DLD1 (cell line): ENCODE measurements around the gene NTNG2.

ENCODE experiments used
- in situ Hi-C: cut with HindIII; loops from 2 replicates; pipeline ENCODE4 v1.10.0; 2017; ENCODE audit warnings: low sequenced_read_pairs

The NTNG2 gene

DNA sequence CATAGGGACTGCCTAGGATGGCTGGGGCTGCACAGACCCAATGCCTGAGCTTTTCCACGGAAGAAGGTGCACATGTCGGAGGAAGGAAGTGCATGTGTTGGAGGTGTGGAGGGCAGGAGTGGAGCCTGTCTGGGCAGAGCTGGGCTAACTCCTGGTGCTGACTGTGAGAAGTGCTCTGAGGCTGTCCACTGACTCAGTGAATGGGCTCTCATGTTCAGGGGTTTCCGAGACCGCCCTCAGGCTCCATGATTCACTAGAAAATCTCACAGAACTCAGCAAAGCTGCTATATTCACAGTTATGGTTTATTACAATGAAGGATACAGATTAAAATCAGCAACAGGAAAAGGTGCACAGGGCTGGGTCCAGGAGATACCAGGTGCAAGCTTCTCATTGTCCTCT lies 37.2 kb downstream of the NTNG2 start:
- in situ Hi-C loops = no loop called here

DNA sequence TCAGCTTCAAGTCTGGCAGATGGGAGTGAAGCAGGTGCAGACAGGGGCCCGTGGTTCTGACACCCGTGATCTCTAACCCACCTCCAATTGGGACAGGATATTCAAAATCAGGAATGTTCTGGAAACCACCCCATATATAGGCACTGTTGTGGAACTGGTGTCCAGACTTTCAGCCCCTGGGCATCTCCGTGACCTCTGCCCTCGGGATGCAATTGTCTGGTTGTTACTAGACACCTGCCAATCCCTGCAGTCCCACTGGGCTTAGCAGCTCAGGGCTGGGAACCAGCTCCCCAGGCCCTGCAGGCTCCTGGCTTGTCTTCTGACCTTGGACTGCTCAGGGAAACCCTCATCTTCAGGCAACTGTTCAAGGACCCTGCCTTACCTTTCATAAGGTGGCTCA lies 38.8 kb downstream of the NTNG2 start:
- in situ Hi-C loops = no loop called here

DNA sequence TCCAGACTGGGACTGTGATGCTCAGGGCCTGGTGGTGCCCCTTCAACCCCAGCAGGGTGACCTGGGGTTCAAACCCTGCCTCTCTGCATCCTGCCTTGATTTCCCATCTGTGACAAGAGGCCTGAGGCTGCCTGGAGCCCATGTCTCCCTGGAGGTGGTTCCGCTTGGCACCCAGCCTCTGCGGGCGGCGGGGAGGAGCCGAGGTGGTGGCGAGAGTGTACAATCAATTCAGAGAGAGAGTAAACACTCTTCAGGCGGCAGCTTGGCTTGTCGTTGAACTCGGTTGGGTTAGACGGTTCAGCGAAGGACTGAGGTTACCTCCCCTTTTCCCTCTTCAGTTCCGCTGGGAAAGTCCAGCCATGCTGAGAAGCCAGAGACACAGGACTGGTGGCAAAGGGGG lies 39.3 kb downstream of the NTNG2 start:
- in situ Hi-C loops = no loop called here

DNA sequence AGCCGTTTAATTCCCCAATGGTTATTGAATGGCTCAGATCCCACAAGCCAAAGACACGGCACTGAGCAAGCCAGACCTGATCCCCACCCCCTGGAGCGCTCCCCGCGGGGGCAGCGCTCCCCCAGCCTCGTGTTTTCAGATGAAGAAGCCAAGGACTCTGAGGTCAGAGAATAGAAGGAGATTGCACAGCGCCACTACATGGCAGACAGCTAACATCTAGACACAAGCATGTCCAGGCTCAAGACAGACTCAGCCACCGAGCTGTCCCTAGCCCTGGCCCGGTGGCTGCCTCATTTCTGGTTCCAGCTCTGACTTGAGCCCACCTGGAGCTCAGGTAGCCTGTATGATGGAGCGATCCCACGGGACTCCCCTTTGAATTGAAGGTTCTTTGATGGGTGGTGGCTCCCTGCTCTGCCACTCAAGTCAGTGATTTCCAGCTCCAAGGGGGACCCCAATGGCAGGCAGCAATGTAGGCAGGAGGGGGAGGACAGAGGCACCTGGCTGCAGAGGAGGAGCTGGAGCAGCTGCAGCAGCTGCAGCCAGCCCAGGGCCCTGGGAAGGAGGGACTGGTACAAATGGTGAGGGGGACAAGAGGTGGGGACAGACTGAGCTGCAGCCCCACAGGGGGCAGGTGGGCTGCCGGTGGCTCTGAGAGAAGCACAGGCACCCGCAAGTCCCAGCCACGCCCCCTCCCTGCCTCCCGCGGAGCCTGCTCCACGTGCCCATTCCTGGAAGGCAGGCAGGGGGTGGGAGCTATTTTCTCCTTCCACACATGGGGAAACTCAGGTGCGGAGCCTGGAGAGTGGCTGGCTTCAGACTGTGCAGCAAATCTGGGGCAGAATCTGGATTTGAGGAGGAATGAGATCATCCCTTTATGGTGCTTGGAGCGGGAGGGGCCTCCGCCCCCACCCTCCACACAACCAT lies 40.2 kb downstream of the NTNG2 start:
- in situ Hi-C loops = no loop called here

DNA sequence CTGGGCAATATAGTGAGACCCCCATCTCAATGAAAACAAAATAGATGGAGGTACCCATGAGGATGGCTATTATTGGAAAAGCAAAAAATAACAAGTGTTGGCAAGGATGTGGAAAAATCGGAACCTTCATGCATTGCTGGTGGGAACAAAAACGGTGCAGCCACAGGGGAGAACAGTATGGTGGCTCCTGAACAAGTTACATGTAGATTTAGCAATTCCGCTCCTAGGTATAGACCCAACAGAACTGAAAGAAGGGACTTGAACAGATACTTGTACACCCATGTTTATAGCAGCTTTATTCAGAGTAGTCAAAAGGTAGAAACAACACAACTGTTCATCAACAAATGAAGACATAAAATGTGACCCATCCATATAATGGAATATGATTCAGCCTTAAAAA lies 43.0 kb downstream of the NTNG2 start:
- in situ Hi-C loops = no loop called here

DNA sequence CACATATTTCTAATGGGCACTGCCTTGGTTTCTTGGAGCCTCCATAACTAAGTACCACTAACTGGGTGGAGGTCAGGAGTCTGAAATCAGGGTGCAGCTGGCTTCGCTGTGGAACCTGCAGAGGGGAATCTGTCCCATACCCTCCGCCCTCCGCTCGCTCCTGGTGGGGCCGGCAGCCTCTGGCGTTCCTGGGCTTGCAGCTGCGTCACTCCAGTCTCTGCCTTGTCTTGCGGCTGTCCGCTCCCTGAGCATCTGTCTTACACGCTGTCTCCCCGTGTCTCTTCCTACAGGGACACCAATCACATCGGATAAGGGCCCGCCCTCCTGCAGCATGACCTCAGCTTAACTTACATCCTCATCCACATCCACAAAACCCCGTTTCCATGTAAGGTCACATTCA lies 45.4 kb downstream of the NTNG2 start:
- in situ Hi-C loops = no loop called here

DNA sequence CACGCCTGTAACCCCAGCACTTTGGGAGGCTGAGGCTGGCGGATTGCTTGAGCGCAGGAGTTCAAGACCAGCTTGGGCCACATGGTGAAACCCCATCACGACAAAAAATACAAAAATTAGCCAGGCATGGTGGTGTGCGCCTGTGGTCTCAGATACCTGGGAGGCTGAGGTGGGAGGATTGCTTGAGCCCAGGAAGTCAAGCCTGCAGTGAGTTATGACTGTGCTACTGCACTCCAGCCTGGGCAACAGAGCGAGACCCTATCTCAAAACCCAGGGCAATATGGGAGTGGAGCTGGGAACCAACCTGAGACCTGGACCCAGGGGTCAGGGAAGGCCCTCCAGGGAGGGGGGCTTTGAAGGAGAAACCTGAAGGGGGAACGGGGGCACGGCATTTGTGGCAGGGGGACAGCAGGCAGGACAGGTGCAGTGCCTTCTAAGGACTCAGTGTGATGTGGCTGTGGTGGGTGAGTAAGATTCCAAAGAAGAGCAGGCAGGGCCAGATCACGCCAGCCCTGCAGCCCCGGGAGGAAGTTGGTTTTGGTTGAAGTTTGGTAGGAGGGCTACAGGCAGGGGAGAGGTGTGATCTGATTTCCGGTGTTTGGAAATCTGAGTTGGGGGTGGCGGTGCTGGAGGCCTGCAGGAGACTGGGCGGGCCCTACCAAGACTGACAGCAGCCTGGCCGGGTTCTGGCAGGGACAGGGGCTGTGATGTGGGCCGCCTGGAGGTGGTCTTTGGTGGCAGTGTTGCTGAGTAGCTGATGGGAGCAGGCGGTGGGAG lies 46.2 kb downstream of the NTNG2 start:
- in situ Hi-C loops = no loop called here

DNA sequence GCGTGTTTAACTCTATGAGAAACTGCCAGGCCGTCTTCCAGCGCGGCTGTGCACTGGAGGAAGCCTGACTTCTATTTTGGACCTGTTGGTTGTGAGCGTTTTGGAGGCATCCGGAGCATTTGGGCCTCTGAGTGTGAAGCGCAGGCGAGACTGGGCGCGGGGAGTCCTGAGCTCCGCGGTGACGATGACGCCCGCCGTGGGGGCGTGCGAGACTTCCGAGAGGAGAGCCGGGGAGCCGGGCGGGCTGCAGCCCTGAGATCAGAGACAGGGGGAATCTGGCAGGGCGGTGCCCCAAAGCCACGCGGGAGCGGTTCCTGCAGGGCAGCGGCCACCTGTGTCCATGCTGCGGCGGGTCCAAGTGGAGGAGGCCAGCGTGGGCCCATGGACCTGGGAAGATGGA lies 47.4 kb downstream of the NTNG2 start:
- in situ Hi-C loops = no loop called here

DNA sequence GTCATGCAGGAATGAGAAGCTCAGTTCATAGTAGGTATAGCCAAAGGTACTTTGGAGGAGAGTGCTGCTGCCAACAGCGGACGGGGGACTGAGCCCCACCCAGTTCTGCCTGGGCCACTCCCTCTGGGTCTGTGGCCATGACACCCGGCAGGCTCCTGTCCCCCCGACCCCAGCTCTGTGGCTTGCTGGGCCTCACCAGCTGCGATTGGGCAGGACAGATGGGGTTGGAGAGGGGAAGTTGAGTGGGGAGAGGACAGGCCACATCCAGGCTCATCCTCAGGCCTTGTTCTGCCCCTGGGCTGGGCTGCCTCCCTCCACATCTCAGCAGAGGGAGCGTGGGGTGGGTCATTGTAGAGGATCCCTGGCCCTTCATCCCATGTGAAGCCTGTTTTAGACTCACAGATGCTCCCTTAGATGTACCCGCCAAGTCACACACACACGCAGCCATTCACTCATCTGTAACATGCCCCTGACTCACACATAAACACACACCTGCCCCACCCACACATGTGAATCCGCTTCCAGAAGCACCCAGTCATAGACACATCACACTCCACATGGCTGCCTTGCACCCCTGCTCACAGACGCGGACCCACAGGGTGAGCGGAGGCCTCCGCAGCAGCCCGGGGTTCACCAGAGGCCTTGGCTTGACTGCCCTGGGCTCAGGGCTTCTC lies 48.8 kb downstream of the NTNG2 start:
- in situ Hi-C loops = no loop called here

DNA sequence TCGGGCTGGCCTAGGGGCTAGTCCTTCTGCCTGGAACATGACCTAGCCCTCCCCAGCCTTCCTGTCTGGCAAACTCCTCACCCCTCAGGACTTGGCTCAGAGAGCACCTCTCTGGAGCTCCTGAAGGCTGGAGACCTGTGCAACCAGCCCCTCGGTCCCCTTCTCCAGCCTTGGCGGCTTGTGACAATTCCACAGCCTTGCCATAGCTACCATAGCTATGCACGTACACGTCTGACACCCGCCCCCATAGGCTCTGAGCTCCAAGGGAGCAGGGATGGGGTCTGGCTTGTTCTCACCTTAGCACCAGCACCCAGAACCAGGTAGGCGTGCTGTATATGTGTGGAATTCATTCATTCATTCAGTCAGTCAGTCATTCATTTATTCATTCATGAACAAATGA lies 49.7 kb downstream of the NTNG2 start:
- in situ Hi-C loops = no loop called here

DNA sequence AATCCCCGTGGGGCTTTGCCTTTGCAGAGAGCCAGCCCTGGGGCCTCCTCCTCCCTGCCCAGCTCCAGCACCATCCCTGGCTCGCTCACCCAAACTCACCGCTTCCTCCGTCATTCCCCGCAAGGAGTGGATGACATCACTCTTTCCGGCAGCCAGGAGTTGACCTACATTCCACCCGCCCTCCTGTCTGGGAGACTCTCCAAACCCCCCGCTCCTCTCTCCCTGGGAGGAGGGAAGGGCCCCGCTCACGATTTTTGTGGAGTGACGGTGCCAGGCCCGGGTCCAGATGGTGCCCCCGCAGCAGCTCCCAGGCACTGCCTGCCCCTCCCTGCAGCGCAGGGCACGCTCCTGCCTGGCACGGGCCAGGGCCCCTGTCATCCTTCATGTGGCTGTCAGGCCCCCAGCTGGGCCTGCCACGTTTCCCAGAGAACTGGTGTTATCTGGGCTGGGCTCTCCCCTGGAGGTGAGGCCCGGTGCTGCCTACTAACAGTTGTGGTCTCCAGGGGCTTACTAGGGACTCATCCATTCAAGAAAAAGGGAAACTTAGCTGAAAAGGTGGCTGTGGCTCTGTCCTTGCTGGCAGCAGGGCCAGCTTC lies 52.3 kb downstream of the NTNG2 start:
- in situ Hi-C loops = no loop called here

DNA sequence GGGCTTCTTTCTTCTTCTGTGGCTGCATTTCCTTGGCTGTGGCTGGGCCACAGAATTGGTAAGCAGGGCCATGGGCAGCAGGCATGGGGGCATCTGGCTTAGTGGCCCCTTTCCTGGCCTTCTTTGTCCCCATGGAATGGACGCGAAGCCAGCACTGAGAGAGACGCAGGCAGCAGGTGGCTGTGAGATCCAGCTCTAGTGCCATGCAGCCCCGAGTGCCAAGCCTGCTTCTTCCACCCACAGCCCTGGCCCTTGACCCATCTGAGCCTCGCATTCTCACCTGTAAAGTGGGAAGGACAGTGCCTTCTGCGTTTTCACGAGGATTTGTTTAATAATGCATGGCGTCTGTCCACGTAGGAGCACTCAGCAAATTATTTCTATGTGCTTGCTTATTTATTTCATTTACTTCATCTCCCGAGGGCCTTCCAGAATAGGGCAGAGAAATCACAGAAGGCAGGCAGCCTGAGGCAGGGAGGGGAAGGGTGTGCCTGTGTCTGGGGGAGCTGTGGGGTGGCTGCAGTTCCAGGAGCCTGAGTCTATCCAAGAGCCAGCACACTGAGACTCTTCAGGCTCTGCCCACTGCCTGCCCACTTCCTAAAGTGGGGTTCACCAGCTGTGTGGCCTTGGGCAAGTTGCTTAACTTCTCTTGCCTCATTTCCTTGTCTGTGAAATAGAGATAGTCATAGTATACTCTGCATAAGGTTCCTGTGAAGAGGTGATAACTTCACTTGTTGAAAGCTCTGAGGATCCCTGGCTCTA lies 55.2 kb downstream of the NTNG2 start:
- in situ Hi-C loops = no loop called here

DNA sequence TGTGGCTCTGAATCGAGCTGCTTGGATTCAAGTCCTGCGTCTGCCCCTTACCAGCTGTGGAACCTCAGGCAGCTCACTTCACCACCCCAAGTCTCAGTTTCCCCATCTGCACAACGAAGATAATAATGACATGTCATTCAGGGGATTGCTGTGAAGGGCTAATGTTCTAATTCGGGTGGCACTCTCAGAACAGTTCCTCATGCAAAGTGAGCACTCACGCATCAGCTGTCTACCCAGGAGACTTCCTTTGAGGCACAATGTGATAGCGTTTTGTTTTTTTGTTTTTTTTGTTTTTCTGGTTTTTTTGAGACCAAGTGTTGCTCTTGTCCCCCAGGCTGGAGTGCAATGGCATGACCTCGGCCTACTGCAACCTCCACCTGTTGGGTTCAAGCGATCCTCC lies 56.4 kb downstream of the NTNG2 start:
- in situ Hi-C loops = no loop called here

DNA sequence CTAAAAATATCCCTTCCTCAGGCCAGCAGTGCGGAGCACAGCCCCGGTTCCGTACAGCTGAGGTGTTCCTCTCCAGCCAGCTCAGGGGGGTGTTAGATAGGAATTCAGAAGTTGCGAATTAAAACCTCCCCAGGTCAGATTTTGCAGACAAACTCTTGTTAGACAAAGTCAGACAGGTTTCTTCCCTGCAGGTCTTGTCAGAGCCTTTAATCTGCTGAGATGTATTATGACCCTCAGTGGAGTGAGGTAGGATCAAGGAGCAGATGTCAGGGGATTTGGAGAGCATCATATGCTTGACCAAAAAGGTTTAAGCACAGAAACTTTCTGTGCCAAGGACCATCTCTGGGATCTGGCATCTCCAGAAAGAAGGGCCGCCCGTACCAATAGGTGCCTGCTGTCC lies 60.1 kb downstream of the NTNG2 start:
- in situ Hi-C loops = no loop called here

DNA sequence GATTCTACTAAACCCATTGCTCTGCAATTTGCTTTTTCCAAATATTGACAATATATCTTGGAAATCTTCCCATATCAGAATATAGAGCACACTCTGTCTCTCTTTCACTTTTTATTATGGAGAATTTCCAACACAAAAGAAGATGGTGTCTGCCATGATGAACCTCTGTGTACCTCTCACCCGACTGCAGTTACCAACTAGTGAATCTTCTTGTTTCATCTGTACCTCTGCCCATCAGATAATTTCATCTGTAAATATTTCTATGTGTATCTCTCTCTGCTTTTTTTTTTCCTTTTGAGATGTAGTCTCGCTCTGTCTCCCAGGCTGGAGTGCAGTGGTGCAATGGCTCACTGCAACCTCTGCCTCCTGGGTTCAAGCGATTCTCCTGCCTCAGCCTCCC lies 62.8 kb downstream of the NTNG2 start:
- in situ Hi-C loops = loop anchor here (25.0 kb wide), 1 partner anchor 412 kb away; no protein-coding TSS in a partner anchor

DNA sequence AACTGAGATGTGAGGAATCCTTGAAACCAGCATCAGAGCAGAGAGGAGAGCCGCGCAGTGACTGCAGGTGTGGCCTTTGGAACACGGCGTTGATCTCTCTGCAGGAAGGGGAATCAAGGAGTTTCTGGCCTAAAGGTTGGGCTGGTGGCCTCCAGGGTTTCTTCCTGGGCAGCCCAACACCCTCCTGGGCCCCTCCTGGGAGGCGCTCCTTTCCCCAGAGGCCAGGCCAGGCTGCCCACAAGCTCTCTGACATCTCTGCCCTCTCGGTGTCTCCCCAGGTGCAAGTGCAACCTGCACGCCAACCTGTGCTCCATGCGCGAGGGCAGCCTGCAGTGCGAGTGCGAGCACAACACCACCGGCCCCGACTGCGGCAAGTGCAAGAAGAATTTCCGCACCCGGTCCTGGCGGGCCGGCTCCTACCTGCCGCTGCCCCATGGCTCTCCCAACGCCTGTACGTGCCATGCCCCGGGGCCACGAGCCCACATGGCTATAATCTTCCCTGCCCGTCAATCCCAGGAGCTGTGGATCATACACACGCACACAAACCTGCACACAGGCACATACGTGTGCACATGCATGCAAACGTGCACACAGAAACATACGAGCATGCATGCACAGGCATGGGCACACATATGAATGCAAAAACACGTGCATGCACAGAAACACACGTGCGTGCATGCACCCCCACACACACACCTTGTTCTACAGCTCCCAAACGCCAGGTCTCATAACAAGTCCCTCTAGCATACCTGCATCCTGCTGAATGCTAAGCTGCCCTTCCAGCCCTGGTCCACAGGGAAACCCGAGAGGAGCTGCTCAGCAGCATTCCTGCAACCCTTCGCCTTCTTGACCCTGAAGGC lies 64.9 kb downstream of the NTNG2 start:
- in situ Hi-C loops = loop anchor here (25.0 kb wide), 1 partner anchor 414 kb away; no protein-coding TSS in a partner anchor

DNA sequence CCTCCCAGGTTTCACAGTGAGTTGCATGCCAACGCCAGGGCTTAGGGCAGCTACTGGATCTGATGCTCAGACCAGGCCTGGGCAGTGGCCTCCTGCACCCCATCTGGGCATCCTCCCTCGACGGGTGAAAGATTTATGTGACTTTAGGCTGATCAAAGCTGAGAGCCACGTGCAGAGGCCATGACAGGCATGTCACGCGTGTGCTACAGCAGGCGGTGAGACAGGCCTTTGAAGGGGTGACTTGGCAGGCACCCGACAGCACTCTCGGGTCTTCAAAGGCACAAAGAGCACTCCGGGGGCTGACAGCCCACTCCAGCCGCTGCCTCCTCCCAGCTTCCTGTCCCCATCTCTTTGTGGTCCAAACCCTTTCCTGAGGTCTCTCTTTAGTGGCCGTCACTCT lies 66.2 kb downstream of the NTNG2 start:
- in situ Hi-C loops = loop anchor here (25.0 kb wide), 1 partner anchor 416 kb away; no protein-coding TSS in a partner anchor

DNA sequence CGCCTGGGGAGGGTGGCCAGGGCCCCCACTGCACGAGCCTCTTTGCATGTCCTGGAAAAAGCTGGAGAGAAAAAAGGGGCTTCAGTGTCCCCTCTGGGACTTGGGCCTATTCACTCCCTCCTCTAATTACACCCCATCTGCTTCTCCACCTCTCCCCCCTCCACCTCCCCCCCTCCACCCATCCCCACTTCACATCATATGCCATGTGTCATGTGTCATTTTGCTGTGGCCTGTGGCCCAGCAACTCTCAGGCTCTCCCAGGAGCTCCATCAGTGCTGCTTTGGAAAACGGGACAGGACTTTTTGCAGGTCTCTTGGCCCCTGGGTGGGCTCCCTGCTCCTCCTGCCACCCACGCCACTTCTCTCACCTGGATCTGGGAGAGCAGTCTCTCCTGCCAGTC lies 68.7 kb downstream of the NTNG2 start:
- in situ Hi-C loops = loop anchor here (25.0 kb wide), 1 partner anchor 418 kb away; no protein-coding TSS in a partner anchor

DNA sequence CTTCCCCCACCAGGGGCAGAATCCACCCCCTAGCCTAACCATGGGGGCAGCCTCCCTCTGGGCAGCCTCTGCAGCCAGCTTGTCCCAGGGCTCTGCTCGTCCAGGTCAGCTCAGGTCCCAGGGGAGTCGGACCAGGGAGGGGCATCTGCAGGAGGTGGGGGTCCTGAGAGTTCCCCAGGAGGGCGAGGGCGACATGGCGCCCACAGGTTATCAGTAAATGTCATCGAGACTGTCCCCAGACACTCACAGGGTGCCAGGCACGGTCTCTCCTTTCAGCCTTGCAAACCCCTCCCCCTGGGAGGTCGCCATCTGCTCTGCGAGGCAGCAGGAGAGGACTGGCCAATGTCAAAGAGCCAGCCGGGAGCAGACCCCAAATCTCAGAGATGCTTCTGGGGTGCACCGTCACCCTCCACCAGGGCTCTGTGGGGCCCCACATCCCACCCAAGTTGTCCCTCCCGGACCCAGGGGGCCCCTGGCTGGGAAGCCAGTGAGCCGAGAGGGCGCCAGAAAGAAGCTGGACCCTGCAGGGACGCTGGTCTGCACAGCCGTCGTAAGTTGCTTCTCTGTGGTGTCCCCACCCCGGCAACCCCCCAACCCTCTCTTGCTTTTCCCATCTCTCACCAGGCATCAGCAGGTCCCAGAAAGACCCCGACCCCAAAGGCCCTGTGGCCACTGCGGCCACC lies 69.3 kb downstream of the NTNG2 start:
- in situ Hi-C loops = loop anchor here (25.0 kb wide), 1 partner anchor 419 kb away; no protein-coding TSS in a partner anchor
